Rectal smooth muscle tissue (tissue), 1 donor: Measurements from ENCODE around the gene SLC27A1.

Source experiments
- H3K27ac ChIP-seq: one replicate; pipeline ENCODE4 v1.7.0; 2013; ENCODE audit warnings: low read depth, low read length, inconsistent platforms
- H3K27me3 ChIP-seq: one replicate; pipeline ENCODE4 v1.7.0; 2013; ENCODE audit warnings: low read length; ENCODE audit not compliant: control insufficient read depth, insufficient read depth
- H3K36me3 ChIP-seq: one replicate; pipeline ENCODE4 v1.7.0; 2013; ENCODE audit warnings: low read length; ENCODE audit not compliant: control insufficient read depth, insufficient read depth
- H3K4me1 ChIP-seq: one replicate; pipeline ENCODE4 v1.7.0; 2013; ENCODE audit warnings: low read length; ENCODE audit not compliant: control insufficient read depth, insufficient read depth
- H3K4me3 ChIP-seq: one replicate; pipeline ENCODE4 v1.7.0; 2013; ENCODE audit warnings: low read length
- H3K9ac ChIP-seq: one replicate; pipeline ENCODE4 v1.7.0; 2013; ENCODE audit warnings: low read length

SLC27A1 gene

DNA sequence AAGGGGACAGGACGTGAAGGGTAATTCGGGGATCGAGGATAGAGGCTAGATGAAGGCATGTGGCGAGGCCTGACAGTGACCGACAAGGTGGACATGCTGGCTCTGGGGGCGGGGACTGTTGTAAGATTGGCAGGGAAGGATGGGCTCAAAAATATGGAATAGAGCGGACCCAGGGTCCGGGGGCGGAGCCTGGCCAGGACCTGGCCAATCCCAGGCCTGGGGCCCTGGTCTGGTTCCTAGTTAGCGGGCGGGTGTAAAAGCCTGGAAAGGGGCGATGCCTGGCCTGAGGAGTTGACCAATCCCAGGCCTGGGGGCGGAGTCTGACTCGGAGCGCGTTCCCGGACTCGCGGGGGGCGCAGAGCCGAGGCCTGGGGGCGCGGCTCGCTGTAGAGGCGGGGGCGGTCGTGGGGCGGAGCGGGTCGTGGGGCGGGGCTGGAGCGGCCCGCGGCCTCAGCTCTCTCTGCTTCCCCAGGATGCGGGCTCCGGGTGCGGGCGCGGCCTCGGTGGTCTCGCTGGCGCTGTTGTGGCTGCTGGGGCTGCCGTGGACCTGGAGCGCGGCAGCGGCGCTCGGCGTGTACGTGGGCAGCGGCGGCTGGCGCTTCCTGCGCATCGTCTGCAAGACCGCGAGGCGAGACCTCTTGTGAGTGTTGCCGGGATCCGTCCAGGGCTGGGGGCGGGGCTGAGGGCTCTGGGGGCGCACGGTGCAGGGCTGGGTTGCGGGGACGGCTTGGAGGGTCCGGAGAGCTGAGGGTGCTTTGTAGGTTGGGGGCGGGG is at the start of gene SLC27A1:
SLC27A1 (plus strand) TSS at position 457 of the 774 bp plus-strand sequence; CDS start at position 474, 17 bp downstream.
- H3K9ac ChIP-seq = peak within 1 kb of the TSS; percentile 39
- H3K4me1 ChIP-seq = peaks cover 13% of the 10 kb centered on the region
- no peaks in the 10 kb centered on the region for H3K36me3 ChIP-seq
- H3K4me3 ChIP-seq = peak within 1 kb of the TSS; percentile 94
- no peaks in the 10 kb centered on the region for H3K27me3 ChIP-seq
- H3K27ac ChIP-seq = peak within 1 kb of the TSS; percentile 85

DNA sequence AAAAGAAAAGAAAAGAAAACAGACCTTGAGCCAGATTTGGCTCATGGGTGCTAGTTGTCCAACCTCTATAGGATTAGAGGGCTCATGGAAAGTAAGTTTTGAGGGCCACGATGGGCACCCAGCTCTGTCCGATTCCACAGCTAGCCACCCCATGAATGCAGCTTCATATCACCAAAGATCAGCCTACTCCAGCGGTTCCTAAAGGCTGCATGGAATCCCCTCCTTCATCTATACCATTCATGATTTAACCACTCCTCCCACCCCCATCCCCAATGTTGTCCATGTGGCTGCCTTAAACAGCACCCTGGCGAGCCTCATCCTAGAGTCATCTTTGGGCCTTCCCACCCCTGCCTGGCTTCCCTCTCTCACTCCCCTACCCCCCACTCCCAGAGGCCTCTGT is 48.4 kb upstream of the SLC27A1 start:
- H3K36me3 ChIP-seq = peaks cover 3% of the 10 kb centered on the region
- H3K4me3 ChIP-seq = no peak overlapping the region
- peaks cover 6% of the 10 kb centered on the region for H3K4me1 ChIP-seq
- H3K9ac ChIP-seq = no peak overlapping the region
- no peaks in the 10 kb centered on the region for H3K27me3 ChIP-seq
- no peak overlapping the region for H3K27ac ChIP-seq

DNA sequence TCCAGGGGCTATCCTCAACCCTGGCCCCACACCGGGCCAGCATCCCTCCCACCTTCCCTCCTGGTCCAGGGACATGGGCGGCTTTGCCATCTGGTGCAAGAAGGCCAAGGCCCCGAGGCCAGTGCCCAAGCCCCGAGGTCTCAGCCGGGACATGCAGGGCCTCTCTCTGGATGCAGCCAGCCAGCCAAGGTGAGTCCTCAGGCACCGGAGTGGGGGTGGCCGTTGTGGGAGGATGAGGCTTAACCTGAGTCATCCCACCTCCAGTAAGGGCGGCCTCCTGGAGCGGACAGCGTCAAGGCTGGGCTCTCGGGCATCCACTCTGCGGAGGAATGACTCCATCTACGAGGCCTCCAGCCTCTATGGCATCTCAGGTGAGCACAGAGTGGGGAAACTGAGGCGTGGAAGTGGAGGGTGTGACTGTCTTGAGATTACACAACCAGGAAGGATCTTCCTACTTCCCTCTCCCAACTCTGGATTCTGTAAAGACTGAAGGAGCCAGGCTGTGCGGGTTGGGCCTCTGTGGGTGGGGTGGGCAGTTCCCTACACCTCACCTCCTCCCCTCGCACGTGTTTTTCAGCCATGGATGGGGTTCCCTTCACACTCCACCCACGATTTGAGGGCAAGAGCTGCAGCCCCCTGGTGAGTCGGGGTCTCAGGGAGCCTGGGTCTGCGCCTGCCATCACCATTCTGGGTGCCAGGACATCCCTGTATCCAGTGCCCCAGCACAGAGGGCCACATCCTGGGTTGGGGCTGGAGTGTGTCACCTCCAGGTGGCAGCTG is 46.7 kb upstream of the SLC27A1 start:
- H3K27ac ChIP-seq = no peak overlapping the region
- peaks cover 6% of the 10 kb centered on the region for H3K4me1 ChIP-seq
- H3K27me3 ChIP-seq = no peaks in the 10 kb centered on the region
- no peak overlapping the region for H3K9ac ChIP-seq
- peaks cover 3% of the 10 kb centered on the region for H3K36me3 ChIP-seq
- no peak overlapping the region for H3K4me3 ChIP-seq

DNA sequence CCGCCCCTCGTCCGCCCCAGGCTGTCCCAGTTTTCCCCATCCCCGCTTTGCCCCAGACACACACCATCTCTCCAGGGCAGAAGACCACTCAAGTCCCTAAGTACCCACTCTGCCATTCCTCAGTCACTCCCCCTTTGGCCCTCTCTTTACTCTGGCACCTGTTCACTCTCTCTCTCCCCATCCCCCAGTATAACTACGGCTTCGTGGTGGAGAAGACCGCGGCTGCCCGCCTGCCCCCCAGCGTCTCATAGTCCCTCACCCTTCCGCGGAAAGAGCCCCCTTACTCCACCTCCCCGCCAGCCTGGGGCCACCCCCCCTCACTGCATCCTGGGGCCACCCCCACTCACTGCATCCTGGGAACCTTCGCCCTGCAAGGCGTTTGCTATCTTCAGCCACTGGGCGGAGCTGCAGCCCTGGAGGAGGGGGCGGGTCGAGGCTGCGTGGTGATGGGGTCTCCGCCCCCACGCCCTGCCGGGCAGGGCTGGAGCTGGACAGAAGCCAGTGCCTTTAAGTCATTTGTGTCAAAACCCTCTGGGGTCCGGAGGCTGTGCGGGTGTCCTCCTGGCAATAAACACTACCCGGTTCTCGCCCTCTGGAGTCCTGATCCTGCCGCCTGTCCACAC is 45.5 kb upstream of the SLC27A1 start:
- Histone ChIP-seq H3K27ac (no peak overlapping the region), H3K4me1 (no peaks in the 10 kb centered on the region), H3K9ac (no peak overlapping the region), H3K27me3 (no peaks in the 10 kb centered on the region), H3K36me3 (peaks cover 3% of the 10 kb centered on the region), H3K4me3 (no peak overlapping the region)

DNA sequence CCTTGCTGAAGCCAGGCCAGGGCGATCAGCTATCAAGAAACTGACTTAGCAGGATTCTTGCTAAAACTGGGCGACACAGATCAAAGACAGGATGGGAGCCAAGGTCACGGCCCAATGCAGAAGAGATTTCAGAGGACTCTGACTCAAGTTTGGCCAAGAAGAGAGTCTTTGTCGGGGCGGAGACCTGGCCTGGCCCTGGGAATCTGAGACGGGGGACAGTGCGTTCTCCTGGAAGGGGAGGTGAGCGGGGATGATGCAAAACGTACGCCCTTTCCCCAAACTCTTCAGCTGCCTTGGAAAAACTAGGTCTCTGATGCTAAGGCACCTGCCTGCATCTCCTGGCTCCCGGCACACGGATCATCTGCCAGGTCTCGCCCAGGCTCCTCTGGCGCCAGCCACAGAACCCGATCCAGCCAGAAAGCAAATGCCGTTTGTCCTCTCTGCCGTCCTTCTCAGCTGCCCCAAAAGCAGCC is 40.6 kb upstream of the SLC27A1 start:
- H3K9ac ChIP-seq = no peak overlapping the region
- H3K4me3 ChIP-seq = no peak overlapping the region
- no peaks in the 10 kb centered on the region for H3K4me1 ChIP-seq
- no peak overlapping the region for H3K27ac ChIP-seq
- no peaks in the 10 kb centered on the region for H3K36me3 ChIP-seq
- no peaks in the 10 kb centered on the region for H3K27me3 ChIP-seq

DNA sequence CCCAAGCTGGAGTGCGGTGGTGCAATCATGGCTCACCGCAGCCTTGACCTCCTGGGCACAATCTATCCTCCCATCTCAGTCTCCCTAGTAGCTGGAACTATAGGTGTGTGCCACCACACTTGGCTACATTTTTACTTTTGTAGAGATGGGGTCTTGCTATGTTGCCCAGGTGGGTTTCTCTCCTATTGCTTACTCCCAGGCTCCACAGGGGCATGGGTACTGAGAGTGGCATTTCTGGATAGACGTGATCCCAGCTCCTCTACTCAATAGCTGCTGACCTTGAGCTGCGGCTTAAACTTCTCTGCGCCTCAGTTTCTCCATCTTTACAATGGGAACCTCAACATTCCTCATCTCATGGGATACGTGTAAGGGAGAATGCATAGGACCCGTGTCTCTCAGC is 38.9 kb upstream of the SLC27A1 start:
- H3K27ac ChIP-seq = no peak overlapping the region

DNA sequence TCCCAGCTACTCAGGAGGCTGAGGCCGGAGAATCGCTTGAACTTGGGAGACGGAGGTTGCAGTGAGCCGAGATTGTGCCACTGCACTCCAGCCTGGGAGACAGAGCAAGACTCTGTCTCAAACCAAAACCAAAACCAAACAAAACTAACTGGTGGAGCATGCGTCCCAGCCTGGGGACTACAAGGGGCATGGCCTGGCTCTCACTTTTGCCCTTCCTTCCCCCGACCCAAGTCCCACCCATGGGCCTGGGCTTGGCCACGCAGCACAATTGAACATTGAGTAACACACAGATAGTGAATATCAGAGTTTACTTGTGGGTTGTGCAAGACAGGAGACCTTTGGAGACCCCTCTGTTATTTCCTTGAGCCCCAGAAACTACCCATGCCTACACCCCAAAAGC is 35.1 kb upstream of the SLC27A1 start:
- no peak overlapping the region for H3K9ac ChIP-seq
- H3K4me1 ChIP-seq = no peaks in the 10 kb centered on the region
- no peaks in the 10 kb centered on the region for H3K27me3 ChIP-seq
- no peak overlapping the region for H3K27ac ChIP-seq
- no peaks in the 10 kb centered on the region for H3K36me3 ChIP-seq
- no peak overlapping the region for H3K4me3 ChIP-seq

More for the DNA sequence above, 38.9 kb upstream of the SLC27A1 start:
- Histone ChIP-seq H3K9ac (no peak overlapping the region), H3K36me3 (no peaks in the 10 kb centered on the region), H3K27me3 (no peaks in the 10 kb centered on the region), H3K4me3 (no peak overlapping the region), H3K4me1 (no peaks in the 10 kb centered on the region)

DNA sequence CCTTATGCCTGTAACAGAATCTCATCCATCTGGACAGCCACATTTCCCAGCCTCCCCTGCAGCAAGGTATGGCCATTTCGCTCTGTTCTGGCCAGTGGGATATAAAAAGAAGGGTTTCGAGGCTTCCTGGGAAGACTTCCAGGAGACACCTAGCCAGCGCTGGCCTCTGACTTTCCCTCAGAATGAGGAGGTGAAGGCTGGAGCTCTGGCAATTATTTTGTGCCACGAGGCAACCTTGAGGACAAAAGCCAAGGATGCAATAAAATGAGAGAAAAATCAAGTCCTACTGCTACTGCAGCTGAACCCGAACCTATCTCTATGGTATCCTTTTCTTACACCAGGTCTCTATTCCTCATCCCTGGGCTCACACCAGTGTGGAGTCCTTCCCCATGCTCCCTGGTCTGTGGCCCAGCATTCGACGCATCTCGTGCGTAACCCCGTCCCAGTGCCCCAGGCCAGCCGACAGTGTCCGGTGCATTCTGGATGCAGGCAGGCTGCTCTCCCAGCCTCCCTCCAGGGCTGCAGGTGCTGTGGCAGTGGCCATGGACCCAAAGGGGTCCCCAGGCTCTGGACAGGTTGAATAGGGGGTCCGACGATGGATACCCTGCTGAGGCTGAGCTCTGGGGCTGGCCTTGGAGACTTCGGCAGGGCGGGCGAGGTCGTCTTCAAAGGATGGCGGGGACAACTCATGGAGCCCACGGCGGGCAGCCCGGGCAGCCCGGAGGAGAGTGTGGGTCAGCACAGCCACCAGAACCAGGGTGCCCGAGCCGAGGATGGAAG is 34.0 kb upstream of the SLC27A1 start:
- Histone ChIP-seq H3K9ac (no peak overlapping the region), H3K36me3 (no peaks in the 10 kb centered on the region), H3K27ac (no peak overlapping the region), H3K4me1 (no peaks in the 10 kb centered on the region), H3K27me3 (no peaks in the 10 kb centered on the region), H3K4me3 (no peak overlapping the region)

DNA sequence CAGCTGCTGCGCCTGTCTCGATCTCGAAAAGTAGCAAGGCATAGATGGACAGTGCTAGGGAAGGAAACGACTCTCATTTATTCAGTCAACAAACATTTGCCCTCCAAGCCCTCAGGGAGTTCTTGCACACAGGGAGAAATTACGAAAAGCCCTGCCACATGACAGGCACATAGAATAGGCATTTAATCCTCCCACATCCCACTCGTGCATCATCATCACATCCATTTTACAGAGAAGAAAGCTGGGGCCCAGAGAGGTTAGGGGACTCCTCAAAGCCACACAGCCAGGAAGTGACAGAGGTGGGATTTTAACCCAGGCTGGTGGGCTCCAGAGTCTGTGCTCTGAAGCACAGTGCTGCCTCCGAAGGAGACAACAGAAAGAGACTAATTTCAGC is 33.5 kb upstream of the SLC27A1 start:
- H3K27ac ChIP-seq = no peak overlapping the region
- H3K36me3 ChIP-seq = no peaks in the 10 kb centered on the region

DNA sequence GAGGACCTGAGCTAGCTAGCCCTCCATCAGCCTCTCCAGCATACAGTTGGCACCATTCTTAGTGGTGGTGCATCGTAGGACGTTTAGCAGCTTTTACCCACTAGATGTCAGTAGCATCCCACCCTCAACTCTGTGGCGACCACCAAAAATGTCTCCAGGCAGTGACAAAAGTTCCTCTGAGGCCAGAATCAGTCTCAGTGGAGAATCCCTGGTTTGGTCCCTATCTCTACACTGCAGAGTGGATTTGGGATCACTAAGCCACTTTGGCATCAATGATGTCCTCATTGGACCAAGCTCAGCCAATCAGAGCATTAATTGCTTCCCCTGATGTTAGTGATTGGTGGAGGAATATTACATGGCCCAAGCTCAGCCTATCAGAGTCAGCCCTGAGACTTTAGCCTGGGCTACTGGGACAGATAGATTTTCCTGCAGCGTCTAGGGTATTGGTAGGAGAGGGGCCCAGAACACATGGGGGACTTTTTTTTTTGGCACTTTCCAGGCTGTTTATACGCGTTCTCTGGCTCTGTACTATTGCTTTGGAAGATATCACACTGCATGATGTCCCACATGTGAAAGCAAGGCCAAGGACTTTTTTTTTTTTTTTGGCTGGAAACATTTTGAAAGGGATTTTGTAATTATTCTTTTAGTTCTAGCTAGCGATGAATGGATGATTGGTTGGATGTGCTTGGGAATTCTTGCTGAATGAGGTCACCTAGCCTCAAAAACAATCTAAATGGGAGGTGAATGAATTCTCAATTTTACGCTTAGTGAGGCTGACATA is 28.9 kb upstream of the SLC27A1 start:
- Histone ChIP-seq H3K27me3 (no peaks in the 10 kb centered on the region), H3K4me3 (no peak overlapping the region), H3K36me3 (no peaks in the 10 kb centered on the region), H3K9ac (no peak overlapping the region), H3K27ac (no peak overlapping the region), H3K4me1 (no peaks in the 10 kb centered on the region)

More for the DNA sequence above, 33.5 kb upstream of the SLC27A1 start:
- H3K9ac ChIP-seq = no peak overlapping the region
- H3K27me3 ChIP-seq = no peaks in the 10 kb centered on the region
- no peaks in the 10 kb centered on the region for H3K4me1 ChIP-seq
- no peak overlapping the region for H3K4me3 ChIP-seq

DNA sequence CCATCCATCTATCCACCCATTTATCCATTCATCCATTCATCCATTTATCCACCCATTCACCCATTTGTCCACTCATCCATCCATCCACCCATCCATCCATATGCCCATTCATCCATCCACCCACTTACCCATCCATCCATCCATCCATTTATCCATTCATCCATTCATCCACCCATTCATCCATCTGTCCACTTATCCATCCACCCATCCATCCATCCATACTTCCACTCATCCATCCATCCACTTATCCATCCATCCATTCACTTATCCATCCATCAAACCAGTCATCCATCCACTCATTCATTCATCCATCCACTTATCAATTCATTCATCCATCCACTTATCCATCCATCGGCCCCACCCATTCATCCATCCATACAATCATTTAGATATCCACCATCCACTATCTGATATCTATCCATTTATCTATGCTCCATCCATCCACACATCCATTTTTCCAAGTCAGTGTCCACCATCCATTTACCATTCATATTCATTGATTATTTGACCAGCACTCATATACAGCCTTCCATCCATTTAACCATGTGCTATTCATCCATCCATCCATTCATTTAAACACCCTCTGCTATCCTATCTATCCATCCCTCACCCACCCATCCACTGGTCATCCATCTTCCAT is 24.7 kb upstream of the SLC27A1 start:
- Histone ChIP-seq H3K27me3 (peaks cover 2% of the 10 kb centered on the region), H3K27ac (no peak overlapping the region), H3K36me3 (no peaks in the 10 kb centered on the region), H3K9ac (no peak overlapping the region), H3K4me3 (no peak overlapping the region), H3K4me1 (no peaks in the 10 kb centered on the region)
